ENCODE data around the gene NUDT4.
A peak's percentile ranks its signal among the peaks of the same experiment; 100 is the strongest.
"Not testable (repeated sequence)": the region's sequence is repeated elsewhere in the genome, so short reads cannot be mapped to it uniquely, and the experiment has no call there.

NUDT4 gene

DNA sequence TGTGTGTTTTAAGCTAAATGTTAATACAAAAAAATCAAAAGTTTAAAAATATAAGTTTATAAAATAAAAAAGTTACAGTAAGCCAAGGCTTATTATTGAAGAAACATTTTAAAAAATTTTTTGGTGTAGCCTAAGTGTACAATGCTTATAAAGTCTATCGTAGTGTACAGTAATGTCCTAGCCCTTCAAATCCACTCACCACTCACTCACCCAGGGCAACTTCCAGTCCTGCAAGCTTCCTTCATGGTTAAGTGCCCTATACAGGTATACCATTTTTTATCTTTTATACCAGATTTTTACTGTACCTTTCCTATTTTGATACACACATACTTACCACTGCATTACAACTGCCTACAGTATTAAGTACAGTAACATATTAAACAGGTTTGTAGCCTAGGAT is 52.1 kb downstream of the NUDT4 start:
- no peak for DNase-seq

DNA sequence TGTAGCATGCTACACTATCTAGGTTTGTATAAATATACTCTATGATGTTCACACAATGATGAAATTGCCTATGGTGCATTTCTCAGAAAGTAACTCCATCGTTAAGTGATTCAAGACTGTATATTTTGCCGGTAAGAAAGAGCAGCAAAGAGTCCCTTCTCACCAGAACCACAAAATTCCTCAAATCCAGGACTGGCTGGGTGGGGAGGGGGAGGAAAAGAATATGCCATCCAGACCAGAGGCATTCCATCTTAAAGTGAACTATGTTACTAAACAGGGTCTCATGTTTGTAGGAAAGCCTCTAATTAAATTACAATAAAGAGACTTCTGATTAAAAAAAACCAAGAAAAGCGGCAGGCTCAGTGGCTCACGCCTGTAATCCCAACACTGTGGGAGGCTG is 52.6 kb downstream of the NUDT4 start:
- no peak for DNase-seq

DNA sequence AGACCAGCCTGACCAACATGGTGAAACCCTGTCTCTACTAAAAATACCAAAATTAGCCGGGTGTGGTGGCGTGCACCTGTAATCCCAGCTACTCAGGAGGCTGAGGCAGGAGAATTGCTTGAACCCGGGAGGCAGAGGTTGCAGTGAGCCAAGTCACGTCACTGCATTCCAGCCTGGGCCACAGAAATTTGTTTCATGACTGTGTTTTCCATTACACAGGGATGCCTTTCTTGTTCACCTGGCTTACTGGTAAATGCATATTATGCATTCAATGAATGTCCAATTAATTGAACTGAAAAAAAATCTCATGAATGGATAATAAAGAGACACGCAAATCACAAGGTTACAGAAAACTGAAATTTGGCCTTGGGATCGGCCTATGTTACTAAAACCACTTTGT is 54.3 kb downstream of the NUDT4 start:
- DNase-seq: not testable (repeated sequence)

DNA sequence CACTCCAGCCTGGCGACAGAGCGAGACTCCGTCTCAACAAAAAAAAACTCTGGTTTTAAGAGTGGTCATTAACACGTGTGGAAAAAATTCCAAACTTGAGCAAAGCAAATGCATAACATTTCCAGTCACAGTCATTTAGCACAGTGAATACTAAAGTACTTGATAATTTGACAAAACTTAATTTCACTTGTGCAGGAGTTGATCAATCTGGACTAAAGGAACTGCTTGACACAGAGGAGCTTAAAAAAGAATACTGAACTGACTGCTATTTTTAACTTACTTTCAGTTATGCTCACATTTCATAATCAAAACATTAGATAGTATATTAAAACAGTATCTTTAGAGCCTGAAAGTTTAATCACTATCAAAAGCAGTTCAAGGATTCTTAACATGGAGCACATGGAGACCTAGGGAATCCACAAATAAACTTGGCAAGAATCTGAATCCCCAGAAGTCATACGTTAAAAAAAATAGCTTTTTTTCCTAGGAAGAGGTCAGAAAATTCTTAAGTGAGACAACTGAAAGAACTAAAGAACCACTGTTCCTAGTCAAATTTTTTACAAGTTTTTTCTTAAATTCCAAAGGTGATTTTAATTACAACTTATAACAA is 56.6 kb downstream of the NUDT4 start:
- DNase-seq: no peak

DNA sequence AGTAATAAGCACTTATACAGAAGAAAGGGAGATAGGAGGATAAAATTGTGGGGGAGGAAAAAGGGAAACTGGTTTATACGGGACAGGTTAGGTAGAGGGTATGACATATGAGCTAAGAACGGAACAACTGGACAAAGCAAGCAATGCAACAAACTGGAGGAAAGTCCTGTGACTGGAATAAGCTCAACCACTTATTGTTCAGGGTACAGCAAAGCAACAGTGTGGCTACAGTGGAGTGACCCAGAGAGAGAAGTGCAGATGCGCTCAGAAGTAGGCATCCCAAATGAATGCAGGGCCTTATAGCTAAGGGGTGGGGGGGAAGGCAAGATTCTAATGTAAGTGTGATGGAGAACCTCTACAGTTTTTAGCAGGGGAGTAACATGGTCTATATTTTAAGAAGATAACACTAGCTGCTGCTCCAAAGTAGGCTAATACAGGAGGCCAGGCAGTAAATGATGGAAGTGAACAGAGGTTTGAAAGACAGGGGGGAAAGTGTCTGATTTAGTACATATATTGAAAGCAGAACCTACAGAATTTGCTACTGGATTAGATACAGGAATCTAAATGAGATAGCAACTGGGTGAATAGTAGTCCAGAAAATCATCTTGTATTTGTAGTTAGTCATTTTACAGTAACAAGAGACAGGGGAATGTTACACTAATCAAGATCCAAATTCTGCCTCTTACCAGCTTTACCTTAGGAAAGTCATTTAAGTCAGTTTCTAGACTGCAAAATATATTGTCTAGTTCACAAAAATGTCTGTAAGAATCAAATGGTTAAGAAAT is 60.7 kb downstream of the NUDT4 start:
- no peak for DNase-seq

DNA sequence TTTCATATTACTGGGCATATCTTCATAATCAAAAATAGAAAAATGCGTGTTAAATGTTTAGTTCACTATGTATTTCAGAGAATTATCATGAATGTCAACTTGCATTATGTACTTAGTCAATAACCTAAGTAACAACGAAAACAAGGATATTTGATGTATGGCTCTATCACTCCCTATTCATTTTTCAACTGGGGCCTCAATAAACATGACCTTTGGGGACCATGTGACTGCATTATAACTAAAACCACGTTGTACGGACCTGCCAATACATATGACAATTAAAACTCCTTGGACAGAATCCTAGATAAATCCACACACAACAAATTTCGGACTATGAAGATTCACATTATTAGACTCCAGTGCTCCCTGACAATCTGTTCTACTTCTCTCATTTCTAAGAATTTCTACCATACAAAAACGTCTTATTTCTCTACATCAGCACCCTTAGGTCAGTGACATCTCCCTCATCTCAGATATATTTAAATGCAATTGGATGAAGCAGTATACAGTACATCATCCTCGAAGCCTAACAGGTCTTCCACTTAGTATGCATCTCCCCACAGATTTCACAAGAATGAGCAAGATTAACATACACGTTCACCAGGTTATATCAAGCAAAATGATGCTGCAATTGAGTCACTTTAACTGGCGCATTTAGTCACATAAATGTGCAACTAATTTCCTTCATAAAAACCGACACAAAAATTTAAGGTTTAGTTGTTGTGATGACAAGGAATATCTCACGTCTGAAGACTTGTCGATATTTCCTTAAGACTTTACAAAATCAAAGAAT is 62.5 kb downstream of the NUDT4 start:
- no peak for DNase-seq

DNA sequence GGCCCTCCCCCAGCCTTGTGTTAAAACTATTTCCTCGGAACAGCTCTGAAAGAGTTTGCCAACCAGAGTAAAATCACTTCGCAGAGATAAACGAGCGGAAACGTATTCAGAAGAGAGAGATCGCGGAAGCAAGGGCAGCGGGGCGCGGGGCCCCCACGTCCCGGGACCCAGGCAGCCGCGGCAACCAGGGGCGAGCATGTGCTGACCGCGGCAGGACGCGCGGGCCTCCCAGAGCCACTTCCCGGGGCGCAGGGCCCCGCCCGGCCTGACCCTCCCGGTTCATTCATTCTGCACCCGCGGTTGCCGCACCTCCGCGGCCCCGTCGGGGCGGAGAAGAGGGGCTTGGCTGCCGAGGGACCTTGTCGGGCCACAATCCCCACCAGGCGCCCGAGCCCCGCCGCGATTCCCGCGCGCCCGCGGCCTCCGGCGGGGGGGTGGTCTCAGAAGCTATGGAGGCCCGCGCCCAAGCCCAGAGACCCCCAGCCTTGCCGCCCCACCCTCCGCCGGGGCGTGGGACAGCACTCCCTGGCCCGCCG is 63.4 kb downstream of the NUDT4 start:
- DNase-seq: peak; percentile 38

DNA sequence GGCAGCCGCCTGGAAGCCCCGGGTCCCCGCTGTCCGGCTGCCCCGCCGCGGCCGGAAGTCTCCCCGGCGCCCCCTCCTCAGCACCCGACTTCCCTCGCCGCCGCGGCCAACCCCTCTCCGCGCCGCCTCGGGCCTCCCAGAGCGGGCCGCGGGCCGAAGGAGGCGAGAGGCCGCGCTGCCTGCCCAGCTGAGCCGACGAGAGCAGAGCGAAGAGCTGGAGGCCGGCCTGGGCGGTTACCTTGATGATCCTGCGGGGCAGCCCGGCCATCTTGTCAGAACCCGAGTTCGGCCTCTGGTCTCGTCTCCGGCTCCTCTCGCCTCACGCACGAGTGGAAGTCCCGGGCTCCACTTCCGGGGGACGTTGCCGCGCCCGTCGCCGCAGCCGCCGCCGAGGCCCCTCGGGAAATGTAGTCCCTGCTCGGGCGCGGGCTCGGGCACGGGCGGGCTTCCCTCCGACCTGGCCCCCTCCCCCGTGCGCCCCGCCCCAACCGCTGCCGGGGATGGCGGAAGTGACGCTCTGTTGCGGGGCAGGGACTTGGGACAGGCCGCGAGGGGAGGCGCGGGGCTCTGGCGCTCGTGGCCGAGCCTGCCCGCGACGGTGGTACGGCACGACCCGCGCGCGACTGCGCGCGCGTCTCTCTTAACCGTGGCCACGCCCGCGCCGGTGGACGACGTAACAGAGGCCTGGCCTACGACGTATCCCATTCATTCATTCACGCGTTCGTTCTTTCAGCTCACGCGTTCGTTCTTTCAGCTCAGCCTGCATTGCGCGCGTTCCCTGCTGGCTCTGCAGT is 64.1 kb downstream of the NUDT4 start, which contains the start of gene UBE2N:
TSS of gene UBE2N (minus strand) at position 331 of the 794 bp plus-strand sequence. CDS start at position 268, 63 bp downstream.
- DNase-seq: peak; percentile 96

DNA sequence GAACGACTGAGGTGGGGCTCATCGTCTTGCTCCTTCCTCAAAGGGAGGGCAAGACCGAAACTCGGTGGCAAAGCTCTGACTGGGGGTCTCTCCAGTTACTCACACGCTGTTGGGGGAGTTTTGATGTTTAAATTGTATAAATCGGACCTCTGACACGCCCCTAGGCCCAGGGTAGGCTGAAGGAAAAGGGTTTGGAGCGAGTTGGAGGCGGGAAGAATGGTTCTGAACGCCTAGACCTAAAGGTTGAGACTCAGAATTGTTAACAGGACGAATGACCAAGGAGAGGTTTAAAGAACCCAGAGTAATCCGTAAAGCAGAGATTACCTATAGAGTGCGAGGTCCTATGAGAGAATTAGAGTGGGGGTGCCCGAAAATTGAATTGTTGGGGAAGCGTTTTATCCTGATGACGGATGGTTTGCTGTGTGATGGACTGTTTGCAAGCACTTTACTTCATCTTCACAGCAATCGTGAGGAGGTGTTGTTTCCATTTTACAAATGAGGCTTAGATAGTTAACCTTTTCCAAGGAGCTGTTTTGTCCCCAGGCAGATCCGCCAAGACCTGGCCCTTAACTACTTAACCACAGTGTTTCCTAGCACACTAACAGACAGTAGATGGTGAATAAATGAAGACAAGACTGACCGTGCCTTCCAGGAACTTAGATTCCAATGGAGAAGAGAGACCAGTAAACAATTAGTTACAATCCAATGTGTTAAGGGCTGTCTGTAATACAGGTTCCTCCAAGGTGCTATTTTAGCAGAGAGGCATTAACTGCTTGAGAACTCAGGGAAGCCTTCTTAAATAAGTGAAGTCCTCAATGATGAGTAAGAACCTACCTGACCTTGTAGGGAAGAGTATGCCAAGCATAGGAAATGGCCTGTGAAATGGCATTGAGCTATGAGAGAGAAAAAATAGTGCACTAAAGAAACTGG is 65.0 kb downstream of the NUDT4 start:
- DNase-seq: no peak

DNA sequence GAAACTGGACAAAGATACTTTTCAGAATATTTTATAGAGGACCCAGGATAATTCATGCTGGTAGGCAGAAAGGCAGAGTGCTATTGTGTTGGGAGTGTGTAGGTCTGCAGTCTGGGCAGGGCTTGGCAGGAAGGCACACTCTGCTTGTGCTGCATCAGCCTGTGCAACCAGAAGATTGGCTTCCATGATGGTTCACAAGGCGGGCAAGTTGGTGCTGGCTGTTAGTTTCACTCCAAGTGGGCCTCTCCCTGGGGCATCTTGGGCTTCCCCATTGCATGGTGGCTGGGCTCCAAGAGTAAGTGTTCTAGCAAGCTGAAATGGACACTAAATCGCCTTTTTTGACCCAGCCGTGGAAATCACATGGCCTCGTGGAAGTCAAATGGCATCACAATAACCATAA is 65.9 kb downstream of the NUDT4 start:
- no peak for DNase-seq

DNA sequence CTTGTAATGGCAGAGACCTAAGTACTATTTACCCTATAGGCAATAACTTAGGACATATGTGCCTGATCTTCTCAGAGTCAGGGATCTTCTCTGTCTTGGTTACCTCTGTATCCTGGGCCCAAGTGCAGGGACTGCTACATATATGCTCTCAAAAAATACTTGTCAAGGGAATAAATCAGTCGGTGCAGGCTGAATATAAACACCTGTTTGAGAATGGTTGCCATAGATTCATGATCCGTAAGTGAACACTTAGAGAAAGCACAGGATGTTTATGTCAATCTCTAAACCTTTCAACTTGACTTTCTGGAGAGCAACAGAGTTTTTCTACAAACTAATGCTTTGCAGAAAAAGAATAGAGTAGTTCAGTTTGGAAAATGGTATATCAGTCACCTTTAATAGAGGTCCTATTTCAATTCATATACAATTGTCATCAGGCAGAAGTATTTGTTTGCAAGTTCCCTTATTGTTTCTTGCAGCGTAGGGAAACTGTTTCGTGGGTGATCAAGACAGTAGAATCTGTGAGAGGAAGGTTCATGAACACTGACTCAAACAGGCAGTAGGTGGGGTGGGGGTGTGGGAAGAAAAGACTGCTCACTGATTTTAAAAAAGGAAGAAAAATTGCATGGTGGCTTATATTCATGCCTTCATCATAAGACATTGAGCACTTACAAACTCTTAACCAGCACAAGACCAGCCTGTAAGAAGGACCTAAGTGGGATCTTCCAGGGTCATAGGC is 70.0 kb downstream of the NUDT4 start:
- DNase-seq: no peak

DNA sequence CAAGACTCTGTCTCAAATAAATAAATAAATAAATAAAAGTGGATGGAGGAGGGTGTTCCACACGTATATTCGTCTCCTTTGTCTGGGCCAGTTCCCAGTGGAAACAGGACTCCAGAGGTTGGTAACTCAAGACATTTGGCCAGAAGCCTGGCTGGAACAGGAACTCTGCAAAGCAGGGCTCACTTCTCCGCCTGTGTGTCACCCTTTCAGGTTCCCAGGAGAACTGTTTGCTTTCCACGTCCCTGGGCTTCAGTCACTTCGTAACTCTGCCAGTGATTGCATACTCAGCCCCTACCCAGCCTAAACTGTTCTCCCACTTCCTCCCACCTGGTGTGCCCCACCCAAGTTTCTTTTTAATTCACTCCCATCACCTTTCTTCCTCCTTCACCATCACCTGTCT is 71.1 kb downstream of the NUDT4 start:
- no peak for DNase-seq

DNA sequence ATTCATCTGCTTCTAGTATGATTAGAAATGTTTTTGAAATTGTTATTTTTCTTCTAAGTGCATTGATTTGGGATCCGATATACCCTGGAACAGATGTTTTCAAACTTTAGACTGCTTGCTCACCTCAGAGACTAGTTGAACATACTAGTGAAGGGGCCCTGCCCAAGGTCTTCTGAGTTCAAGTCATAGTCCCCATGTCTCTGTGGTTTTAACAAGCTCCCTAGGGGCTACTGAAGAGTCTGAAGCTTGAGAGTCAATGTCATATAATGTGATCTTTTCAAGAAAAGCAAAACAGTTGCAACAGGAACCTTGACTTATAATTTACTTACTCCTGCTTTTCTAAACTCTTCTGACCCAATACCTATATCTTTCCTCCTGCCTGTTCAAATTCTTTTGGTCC is 71.6 kb downstream of the NUDT4 start:
- no peak for DNase-seq

DNA sequence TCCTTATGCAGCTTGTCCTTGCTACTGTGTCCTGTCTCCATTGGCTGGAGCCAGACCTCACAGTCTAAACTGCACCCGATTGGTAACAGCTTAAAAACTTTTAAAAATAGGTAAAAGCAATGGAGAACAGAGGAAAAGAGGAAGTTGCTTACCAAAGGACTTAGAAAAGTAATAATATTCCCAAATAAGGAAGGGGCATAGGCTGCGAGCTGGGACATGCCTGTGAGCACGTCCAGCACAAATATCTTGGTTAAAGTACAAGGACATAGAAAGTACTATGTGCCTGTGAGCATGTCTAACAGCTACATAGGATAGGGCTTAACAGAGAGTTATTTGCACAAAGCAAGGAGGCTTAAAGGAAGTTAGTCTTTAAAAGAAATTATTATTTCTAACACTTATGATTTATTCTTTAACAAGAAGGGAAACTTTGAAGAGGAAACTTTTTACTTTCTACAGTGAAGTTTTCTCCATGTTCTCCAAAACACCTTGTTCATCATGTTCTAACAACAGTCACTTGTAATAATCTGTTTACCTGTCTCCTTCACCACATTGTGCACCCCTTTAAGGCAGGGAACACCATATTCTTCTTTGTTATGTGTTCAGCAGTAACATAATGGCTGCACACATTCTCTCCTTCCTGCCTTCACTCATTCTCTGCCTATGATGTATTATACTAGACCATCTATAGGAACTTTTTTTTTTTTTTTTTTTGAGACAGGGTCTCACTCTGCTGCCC is 73.9 kb downstream of the NUDT4 start:
- no peak for DNase-seq

DNA sequence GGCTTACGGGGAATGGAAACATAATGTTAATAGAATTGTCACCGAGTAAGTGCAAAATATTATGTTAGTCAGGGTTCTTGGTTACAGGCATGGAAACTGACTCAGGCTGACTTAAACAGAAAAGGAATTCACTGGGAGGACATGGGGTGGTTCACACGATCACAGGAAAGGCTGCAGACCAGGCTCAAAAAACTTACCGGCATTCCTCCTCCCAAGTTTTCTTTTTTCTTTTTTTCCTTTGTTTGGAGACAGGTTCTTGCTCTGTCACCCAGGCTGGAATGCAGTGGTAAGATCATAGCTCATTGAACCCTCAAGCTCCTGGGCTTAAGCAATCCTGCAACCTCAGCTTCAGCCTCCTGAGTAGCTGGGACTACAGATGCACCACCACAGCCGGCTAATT is 75.9 kb downstream of the NUDT4 start:
- DNase-seq: no peak

DNA sequence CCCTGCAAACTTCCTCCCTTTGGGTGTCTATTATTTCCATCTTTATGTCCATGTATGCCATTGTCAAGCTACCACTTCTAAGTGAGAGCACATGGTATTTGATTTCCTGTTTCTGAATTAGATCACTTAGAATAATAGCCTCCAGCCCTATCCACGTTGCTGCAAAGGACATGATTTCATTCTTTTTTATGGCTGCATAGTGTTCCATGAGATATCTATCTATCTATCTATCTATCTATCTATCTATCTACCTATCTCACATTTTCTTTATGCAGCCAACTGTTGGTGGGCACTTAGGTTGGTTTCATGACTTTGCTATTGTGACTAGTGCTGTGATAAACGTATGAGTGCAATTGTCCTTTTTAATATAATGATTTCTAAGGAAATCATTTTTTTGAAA is 78.4 kb downstream of the NUDT4 start:
- no peak for DNase-seq

Measured in T-helper 9 cell (primary cell).